PFSK-1 (cell line): ENCODE data around the gene KASH5.

Experiments used
- FOXP2 ChIP-seq: optimal IDR thresholded peaks from 2 replicates; pipeline ENCODE3; 2011; ENCODE audit warnings: borderline replicate concordance, control low read depth, inconsistent platforms; ENCODE audit not compliant: insufficient read depth; ENCODE audit errors: extremely low read length, extremely low read depth
- POLR2AphosphoS5 ChIP-seq: IDR thresholded peaks from 2 replicates; pipeline ENCODE4 v1.6.1; 2012; ENCODE audit warnings: low read depth, mild to moderate bottlenecking, control low read depth, low read length, moderate library complexity
- SIN3A ChIP-seq: IDR thresholded peaks from 2 replicates; pipeline ENCODE4 v1.6.1; 2012; ENCODE audit warnings: mild to moderate bottlenecking, low read length, moderate library complexity, borderline replicate concordance; ENCODE audit not compliant: insufficient read depth
- TAF1 ChIP-seq: IDR thresholded peaks from 2 replicates; pipeline ENCODE4 v1.6.1; 2012; ENCODE audit warnings: low read length, control low read depth, borderline replicate concordance; ENCODE audit not compliant: insufficient read depth
- TF ChIP-seq, protein P1 (sequence below), 2 experiments: IDR thresholded peaks; 2 replicates each; pipeline versions ENCODE4 v1.6.1 to v1.8.0; 2011 to 2012; ENCODE audit warnings: low read depth in 2 of 2, low read length in 2 of 2, control low read depth in 1 of 2, inconsistent platforms in 1 of 2, mild to moderate bottlenecking in 1 of 2, moderate library complexity in 1 of 2; ENCODE audit not compliant: insufficient read depth in 1 of 2

DNA sequence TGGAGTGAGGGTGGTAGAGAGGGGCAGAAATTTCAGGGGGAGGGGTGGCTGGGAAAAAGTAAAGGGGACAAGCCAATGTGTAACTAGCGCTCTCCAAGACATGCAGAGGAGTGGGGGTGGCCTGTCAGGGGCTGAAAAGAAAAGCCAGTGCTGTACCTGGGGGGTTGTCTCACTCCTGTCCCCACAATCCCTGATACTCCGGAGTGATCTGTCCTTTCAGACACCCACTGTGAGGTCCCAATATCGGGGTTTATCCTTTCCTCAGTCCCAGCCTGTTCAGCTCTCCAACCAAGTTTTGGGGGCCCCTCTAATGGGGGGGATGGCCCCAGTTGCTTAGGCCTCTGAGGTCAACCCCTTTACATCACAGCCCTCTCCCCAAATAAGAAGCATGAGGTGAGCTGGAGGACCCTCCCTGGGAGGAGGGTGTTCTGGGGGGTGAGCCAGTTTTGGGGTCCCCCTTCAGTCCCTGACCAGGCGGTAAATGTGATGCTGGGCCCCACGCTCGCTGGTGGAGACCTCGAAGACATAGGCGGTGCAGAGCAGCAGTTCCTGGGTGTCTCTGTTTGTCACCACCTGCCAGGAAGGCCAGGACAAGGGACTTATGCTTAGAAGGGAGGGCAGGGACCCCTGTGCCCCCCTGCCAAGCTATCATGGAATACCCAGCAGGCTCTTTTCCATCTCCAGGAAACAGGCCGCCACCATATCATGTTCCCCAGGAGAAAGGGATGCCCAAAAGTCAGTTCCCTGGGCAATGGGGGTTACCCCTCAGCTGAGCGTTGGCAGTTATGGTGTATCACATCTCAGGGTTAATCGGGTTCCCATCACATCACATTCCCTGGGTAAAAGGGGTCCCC, 47.0 kb upstream of the KASH5 start:
- TF ChIP-seq POLR2AphosphoS5 (no peak), TAF1 (no peak), SIN3A (no peak), FOXP2 (no peak)
- TF ChIP-seq, protein P1, sequence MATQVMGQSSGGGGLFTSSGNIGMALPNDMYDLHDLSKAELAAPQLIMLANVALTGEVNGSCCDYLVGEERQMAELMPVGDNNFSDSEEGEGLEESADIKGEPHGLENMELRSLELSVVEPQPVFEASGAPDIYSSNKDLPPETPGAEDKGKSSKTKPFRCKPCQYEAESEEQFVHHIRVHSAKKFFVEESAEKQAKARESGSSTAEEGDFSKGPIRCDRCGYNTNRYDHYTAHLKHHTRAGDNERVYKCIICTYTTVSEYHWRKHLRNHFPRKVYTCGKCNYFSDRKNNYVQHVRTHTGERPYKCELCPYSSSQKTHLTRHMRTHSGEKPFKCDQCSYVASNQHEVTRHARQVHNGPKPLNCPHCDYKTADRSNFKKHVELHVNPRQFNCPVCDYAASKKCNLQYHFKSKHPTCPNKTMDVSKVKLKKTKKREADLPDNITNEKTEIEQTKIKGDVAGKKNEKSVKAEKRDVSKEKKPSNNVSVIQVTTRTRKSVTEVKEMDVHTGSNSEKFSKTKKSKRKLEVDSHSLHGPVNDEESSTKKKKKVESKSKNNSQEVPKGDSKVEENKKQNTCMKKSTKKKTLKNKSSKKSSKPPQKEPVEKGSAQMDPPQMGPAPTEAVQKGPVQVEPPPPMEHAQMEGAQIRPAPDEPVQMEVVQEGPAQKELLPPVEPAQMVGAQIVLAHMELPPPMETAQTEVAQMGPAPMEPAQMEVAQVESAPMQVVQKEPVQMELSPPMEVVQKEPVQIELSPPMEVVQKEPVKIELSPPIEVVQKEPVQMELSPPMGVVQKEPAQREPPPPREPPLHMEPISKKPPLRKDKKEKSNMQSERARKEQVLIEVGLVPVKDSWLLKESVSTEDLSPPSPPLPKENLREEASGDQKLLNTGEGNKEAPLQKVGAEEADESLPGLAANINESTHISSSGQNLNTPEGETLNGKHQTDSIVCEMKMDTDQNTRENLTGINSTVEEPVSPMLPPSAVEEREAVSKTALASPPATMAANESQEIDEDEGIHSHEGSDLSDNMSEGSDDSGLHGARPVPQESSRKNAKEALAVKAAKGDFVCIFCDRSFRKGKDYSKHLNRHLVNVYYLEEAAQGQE (IDR thresholded peaks at IDR 0.05; ENCODE audit: insufficient read depth in 1 of 2, low read depth in 2 of 2, low read length in 2 of 2) = no peak
